Breast epithelium (tissue), 3 donors: ENCODE measurements around the gene INTS13.

Experiments used
- POLR2A ChIP-seq: fragments of 450-650 bp; IDR thresholded peaks from one replicate; pipeline ENCODE4 v1.6.1; 2016; ENCODE audit warnings: antibody characterized with exemption, mild to moderate bottlenecking, moderate library complexity
- POLR2AphosphoS5 ChIP-seq, 3 donors: sonication (generic); formaldehyde crosslinking; IDR thresholded peaks; one replicate each; pipeline ENCODE4 v1.6.1; 2017; ENCODE audit warnings: antibody characterized with exemption in 3 of 3
- TF ChIP-seq, protein P1 (sequence below), 3 donors: fragments of 450-650 bp; IDR thresholded peaks; one replicate each; pipeline ENCODE4 v1.5.1; 2016 to 2017; ENCODE audit warnings: antibody characterized with exemption in 3 of 3, mild to moderate bottlenecking in 3 of 3, moderate library complexity in 3 of 3

DNA sequence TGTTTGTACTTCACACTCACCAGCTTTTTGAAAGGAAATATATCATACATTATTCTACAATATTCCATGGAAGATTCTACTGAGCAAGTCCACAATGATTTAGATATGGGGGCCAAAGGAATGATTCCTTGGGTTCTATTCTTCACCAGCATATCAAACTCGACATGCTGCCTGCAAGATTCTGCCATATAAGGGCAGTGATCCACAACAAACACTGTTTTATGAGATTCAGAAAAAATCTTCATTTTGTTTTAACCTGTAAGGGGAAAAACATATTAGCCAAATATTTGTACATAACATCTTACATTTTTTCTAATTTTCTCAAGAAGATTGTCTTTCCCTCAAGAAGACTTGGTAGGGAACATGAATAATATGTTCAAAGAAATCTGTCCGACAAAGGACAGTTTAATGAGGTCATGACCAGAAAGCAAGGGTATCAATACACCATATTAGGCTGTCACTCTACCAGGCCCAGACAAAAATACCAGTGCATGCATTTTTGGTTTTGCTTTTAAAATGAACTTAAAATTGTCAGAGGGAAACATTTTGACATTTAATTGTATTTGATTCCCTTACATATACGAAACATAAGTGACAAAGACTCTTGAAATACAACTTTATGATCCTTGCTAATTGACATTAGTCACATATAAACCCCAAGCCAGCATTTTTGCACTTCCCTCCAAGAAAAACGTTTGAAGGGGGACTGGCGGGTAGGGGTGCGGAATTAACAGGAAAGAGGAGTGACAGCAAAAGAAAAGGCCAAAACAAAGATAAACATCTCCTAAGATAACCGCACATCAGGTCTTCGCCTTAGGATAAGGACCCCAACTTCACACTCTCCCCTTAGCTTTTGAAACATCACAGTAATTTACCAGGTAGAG, 980 bp downstream of the INTS13 start:
- TF ChIP-seq, protein P1, sequence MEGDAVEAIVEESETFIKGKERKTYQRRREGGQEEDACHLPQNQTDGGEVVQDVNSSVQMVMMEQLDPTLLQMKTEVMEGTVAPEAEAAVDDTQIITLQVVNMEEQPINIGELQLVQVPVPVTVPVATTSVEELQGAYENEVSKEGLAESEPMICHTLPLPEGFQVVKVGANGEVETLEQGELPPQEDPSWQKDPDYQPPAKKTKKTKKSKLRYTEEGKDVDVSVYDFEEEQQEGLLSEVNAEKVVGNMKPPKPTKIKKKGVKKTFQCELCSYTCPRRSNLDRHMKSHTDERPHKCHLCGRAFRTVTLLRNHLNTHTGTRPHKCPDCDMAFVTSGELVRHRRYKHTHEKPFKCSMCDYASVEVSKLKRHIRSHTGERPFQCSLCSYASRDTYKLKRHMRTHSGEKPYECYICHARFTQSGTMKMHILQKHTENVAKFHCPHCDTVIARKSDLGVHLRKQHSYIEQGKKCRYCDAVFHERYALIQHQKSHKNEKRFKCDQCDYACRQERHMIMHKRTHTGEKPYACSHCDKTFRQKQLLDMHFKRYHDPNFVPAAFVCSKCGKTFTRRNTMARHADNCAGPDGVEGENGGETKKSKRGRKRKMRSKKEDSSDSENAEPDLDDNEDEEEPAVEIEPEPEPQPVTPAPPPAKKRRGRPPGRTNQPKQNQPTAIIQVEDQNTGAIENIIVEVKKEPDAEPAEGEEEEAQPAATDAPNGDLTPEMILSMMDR (IDR thresholded peaks at IDR 0.05), result no peak
- TF ChIP-seq POLR2A (no peak), POLR2AphosphoS5 (IDR thresholded peaks at IDR 0.05) (no peak)
